ENCODE results near the gene APEH. TPM values are rescaled to one million over a fixed set of nuclear protein-coding genes. Genes with fewer than 3 reads are reported as not detected.

APEH gene
- total RNA-seq, 2 donors from 2014 or later: 57.6 to 108 TPM

- no peaks in the 10 kb centered on the region for H3K9me3 ChIP-seq
- DNase-seq (ENCODE audit: low spot score) (no peak), ATAC-seq (ENCODE audit: insufficient number of reproducible peaks, low FRiP score, low read depth) (no peak)
- H3K36me3 ChIP-seq: peaks cover 13% of the 10 kb centered on the region
- peaks cover 20 to 39% of the 10 kb centered on the region in 2 donors for H3K4me1 ChIP-seq (ENCODE audit: control insufficient read depth in 1 of 2, low read depth in 2 of 2)
- no peak overlapping the region for H3K27ac ChIP-seq
- H3K27me3 ChIP-seq (replicated peaks; ENCODE audit: insufficient read depth): no peaks in the 10 kb centered on the region
- TF ChIP-seq CTCF (IDR thresholded peaks at IDR 0.05): no peak
- no peak overlapping the region for H3K4me3 ChIP-seq
Measured at GRCh38 chr3:49720855-49721595, 46.9 kb downstream of the APEH start.

GRCh38 chr3:49721596-49721895 lies 47.4 kb downstream of the APEH start:
- no peak overlapping the region for H3K27ac ChIP-seq
- peaks cover 20 to 39% of the 10 kb centered on the region in 2 donors for H3K4me1 ChIP-seq (ENCODE audit: control insufficient read depth in 1 of 2, low read depth in 2 of 2)
- TF ChIP-seq CTCF (IDR thresholded peaks at IDR 0.05): no peak
- H3K9me3 ChIP-seq: no peaks in the 10 kb centered on the region
- DNase-seq (ENCODE audit: low spot score) (no peak), ATAC-seq (ENCODE audit: insufficient number of reproducible peaks, low FRiP score, low read depth) (no peak)
- peaks cover 9% of the 10 kb centered on the region for H3K36me3 ChIP-seq
- no peak overlapping the region for H3K4me3 ChIP-seq
- no peaks in the 10 kb centered on the region for H3K27me3 ChIP-seq (replicated peaks; ENCODE audit: insufficient read depth)

- Histone ChIP-seq H3K9me3 (no peaks in the 10 kb centered on the region), H3K36me3 (peaks cover 12% of the 10 kb centered on the region), H3K4me3 (no peak overlapping the region), H3K27me3 (replicated peaks; ENCODE audit: insufficient read depth) (no peaks in the 10 kb centered on the region), H3K4me1 (ENCODE audit: control insufficient read depth in 1 of 2, low read depth in 2 of 2) (peaks cover 20 to 39% of the 10 kb centered on the region in 2 donors), H3K27ac (peak overlapping the region in 1 of 2 donors; percentile 98)
- ATAC-seq (ENCODE audit: insufficient number of reproducible peaks, low FRiP score, low read depth) (no peak), DNase-seq (ENCODE audit: low spot score) (no peak)
- TF ChIP-seq CTCF (IDR thresholded peaks at IDR 0.05): no peak
Measured at GRCh38 chr3:49721896-49722781, 48.0 kb downstream of the APEH start.

- H3K27ac ChIP-seq: peak overlapping the region; percentile 94 to 98
- DNase-seq (ENCODE audit: low spot score) (no peak), ATAC-seq (ENCODE audit: insufficient number of reproducible peaks, low FRiP score, low read depth) (no peak)
- H3K4me3 ChIP-seq: peak overlapping the region; percentile 97
- H3K27me3 ChIP-seq (replicated peaks; ENCODE audit: insufficient read depth): no peaks in the 10 kb centered on the region
- H3K9me3 ChIP-seq: no peaks in the 10 kb centered on the region
- peaks cover 20% of the 10 kb centered on the region for H3K36me3 ChIP-seq
- H3K4me1 ChIP-seq (ENCODE audit: control insufficient read depth in 1 of 2, low read depth in 2 of 2): peaks cover 20 to 39% of the 10 kb centered on the region in 2 donors
- no peak for TF ChIP-seq CTCF (IDR thresholded peaks at IDR 0.05)
Measured at GRCh38 chr3:49722896-49723295, 48.7 kb downstream of the APEH start.

DNA sequence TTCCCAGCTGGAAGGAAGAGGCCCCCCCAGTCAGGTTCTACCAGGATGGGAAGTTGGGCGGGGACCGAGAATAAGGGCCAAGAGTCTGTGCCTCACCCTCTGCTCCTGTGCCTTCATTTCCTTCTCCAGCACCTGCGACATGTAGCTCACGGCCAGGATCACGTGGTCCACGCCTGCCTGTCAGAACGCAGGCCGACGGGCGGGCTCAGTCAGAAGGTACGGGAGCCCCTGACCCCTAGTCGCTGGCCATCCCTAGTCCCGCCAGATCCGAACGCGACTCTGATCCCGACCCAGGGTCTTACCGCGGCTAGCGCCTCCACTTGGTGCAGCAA lies 49.1 kb downstream of the APEH start:
- peaks cover 20 to 39% of the 10 kb centered on the region in 2 donors for H3K4me1 ChIP-seq (ENCODE audit: control insufficient read depth in 1 of 2, low read depth in 2 of 2)
- ATAC-seq (ENCODE audit: insufficient number of reproducible peaks, low FRiP score, low read depth) (no peak), DNase-seq (ENCODE audit: low spot score) (no peak)
- peak overlapping the region; percentile 94 to 98 for H3K27ac ChIP-seq
- no peaks in the 10 kb centered on the region for H3K27me3 ChIP-seq (replicated peaks; ENCODE audit: insufficient read depth)
- no peak for TF ChIP-seq CTCF (IDR thresholded peaks at IDR 0.05)
- peak overlapping the region; percentile 97 for H3K4me3 ChIP-seq
- H3K36me3 ChIP-seq: peaks cover 20% of the 10 kb centered on the region
- no peaks in the 10 kb centered on the region for H3K9me3 ChIP-seq
